HepG2 (cell line): ENCODE results near the gene COPE.

Experiments
- EED ChIP-seq: sonication (generic); formaldehyde crosslinking; IDR thresholded peaks from 2 replicates; pipeline ENCODE4 v1.5.0; 2020; ENCODE audit warnings: mild to moderate bottlenecking, missing genetic modification reagents
- JUNB ChIP-seq: sonication (generic); formaldehyde crosslinking; IDR thresholded peaks from 2 replicates; pipeline ENCODE4 v1.8.0; 2022; ENCODE audit warnings: missing genetic modification reagents, mild to moderate bottlenecking, borderline replicate concordance
- RBM22 ChIP-seq: fragments of 200-400 bp; formaldehyde crosslinking; optimal IDR thresholded peaks from 2 replicates; pipeline ENCODE3; 2017; ENCODE audit warnings: mild to moderate bottlenecking, low read length, moderate library complexity
- ZBTB1 ChIP-seq: sonication (generic); formaldehyde crosslinking; IDR thresholded peaks from 2 replicates; pipeline ENCODE4 v1.4.0; 2020; ENCODE audit warnings: missing genetic modification reagents, borderline replicate concordance
- ZNF501 ChIP-seq: sonication (generic); formaldehyde crosslinking; IDR thresholded peaks from 2 replicates; pipeline ENCODE4 v1.5.1; 2020; ENCODE audit warnings: mild to moderate bottlenecking, moderate library complexity, missing genetic modification reagents
- ZNF557 ChIP-seq: sonication (generic); formaldehyde crosslinking; IDR thresholded peaks from 2 replicates; pipeline ENCODE4 v1.4.0; 2020; ENCODE audit warnings: missing genetic modification reagents
- ZNF589 ChIP-seq: sonication (generic); formaldehyde crosslinking; conservative IDR thresholded peaks from 2 replicates; pipeline ENCODE4 v1.8.0; 2022; ENCODE audit warnings: mild to moderate bottlenecking, moderate library complexity, missing genetic modification reagents
- TF ChIP-seq, protein P1 (sequence below): sonication (generic); formaldehyde crosslinking; IDR thresholded peaks from 2 replicates; pipeline ENCODE4 v1.4.0; 2020; ENCODE audit warnings: missing genetic modification reagents, mild to moderate bottlenecking, borderline replicate concordance
- TF ChIP-seq, protein P2 (sequence below): fragments of 450-650 bp; IDR thresholded peaks from 2 replicates; pipeline ENCODE4 v1.6.1; 2017; ENCODE audit warnings: mild to moderate bottlenecking
- TF ChIP-seq, protein P3 (sequence below): sonication (generic); formaldehyde crosslinking; IDR thresholded peaks from 2 replicates; pipeline ENCODE4 v1.5.0; 2020; ENCODE audit warnings: mild to moderate bottlenecking, missing genetic modification reagents, moderate library complexity
- TF ChIP-seq, protein P4 (sequence below): sonication (generic); formaldehyde crosslinking; IDR thresholded peaks from 2 replicates; pipeline ENCODE4 v1.4.0; 2020; ENCODE audit warnings: missing genetic modification reagents
- TF ChIP-seq, protein P5 (sequence below): IDR thresholded peaks from 2 replicates; pipeline ENCODE4 v1.6.1; 2012; ENCODE audit warnings: low read length, improper control_type of control experiment

DNA sequence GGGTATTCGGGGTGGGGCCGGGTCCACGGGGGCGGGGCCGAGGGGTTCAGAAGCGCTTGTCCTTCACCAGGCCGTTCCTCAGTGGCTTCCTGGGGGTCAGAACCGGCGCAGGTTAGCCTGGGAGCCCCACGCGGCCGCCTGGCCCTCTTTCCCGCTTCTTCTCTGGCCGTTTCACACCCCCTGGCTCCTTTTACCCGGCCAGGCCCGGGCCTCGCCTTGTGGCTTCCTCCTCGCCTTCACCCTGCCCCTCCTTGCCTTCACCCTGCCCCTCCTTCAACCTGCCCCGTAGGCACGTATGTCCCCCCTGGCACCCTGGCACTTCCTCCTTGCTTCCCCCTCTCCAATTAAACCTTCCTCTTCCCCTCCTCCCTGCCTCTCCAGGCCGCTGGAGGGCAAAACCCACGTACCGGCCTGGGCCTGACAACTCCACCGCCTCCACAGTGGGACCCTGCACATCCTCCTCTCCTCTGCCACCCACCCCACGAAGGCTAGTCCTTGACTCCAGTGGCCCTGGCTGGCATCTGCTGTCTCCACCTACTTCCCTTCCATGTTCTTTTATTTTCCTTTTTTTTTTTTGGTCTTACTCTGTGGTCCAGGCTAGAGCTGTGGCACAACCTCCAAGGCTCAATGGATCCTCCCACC lies 48.5 kb downstream of the COPE start:
- TF ChIP-seq ZNF557 (CRISPR knock-in tag) (no peak), JUNB (no peak), ZBTB1 (no peak), ZNF501 (no peak), EED (no peak), RBM22 (no peak), ZNF589 (CRISPR knock-in tag) (no peak)
- TF ChIP-seq, protein P1, sequence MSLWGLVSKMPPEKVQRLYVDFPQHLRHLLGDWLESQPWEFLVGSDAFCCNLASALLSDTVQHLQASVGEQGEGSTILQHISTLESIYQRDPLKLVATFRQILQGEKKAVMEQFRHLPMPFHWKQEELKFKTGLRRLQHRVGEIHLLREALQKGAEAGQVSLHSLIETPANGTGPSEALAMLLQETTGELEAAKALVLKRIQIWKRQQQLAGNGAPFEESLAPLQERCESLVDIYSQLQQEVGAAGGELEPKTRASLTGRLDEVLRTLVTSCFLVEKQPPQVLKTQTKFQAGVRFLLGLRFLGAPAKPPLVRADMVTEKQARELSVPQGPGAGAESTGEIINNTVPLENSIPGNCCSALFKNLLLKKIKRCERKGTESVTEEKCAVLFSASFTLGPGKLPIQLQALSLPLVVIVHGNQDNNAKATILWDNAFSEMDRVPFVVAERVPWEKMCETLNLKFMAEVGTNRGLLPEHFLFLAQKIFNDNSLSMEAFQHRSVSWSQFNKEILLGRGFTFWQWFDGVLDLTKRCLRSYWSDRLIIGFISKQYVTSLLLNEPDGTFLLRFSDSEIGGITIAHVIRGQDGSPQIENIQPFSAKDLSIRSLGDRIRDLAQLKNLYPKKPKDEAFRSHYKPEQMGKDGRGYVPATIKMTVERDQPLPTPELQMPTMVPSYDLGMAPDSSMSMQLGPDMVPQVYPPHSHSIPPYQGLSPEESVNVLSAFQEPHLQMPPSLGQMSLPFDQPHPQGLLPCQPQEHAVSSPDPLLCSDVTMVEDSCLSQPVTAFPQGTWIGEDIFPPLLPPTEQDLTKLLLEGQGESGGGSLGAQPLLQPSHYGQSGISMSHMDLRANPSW (CRISPR knock-in tag): no peak
- TF ChIP-seq, protein P2, sequence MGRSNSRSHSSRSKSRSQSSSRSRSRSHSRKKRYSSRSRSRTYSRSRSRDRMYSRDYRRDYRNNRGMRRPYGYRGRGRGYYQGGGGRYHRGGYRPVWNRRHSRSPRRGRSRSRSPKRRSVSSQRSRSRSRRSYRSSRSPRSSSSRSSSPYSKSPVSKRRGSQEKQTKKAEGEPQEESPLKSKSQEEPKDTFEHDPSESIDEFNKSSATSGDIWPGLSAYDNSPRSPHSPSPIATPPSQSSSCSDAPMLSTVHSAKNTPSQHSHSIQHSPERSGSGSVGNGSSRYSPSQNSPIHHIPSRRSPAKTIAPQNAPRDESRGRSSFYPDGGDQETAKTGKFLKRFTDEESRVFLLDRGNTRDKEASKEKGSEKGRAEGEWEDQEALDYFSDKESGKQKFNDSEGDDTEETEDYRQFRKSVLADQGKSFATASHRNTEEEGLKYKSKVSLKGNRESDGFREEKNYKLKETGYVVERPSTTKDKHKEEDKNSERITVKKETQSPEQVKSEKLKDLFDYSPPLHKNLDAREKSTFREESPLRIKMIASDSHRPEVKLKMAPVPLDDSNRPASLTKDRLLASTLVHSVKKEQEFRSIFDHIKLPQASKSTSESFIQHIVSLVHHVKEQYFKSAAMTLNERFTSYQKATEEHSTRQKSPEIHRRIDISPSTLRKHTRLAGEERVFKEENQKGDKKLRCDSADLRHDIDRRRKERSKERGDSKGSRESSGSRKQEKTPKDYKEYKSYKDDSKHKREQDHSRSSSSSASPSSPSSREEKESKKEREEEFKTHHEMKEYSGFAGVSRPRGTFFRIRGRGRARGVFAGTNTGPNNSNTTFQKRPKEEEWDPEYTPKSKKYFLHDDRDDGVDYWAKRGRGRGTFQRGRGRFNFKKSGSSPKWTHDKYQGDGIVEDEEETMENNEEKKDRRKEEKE: no peak
- TF ChIP-seq, protein P3, sequence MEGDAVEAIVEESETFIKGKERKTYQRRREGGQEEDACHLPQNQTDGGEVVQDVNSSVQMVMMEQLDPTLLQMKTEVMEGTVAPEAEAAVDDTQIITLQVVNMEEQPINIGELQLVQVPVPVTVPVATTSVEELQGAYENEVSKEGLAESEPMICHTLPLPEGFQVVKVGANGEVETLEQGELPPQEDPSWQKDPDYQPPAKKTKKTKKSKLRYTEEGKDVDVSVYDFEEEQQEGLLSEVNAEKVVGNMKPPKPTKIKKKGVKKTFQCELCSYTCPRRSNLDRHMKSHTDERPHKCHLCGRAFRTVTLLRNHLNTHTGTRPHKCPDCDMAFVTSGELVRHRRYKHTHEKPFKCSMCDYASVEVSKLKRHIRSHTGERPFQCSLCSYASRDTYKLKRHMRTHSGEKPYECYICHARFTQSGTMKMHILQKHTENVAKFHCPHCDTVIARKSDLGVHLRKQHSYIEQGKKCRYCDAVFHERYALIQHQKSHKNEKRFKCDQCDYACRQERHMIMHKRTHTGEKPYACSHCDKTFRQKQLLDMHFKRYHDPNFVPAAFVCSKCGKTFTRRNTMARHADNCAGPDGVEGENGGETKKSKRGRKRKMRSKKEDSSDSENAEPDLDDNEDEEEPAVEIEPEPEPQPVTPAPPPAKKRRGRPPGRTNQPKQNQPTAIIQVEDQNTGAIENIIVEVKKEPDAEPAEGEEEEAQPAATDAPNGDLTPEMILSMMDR (CRISPR knock-in tag): no peak
- TF ChIP-seq, protein P4, sequence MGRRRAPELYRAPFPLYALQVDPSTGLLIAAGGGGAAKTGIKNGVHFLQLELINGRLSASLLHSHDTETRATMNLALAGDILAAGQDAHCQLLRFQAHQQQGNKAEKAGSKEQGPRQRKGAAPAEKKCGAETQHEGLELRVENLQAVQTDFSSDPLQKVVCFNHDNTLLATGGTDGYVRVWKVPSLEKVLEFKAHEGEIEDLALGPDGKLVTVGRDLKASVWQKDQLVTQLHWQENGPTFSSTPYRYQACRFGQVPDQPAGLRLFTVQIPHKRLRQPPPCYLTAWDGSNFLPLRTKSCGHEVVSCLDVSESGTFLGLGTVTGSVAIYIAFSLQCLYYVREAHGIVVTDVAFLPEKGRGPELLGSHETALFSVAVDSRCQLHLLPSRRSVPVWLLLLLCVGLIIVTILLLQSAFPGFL (CRISPR knock-in tag): no peak
- TF ChIP-seq, protein P5, sequence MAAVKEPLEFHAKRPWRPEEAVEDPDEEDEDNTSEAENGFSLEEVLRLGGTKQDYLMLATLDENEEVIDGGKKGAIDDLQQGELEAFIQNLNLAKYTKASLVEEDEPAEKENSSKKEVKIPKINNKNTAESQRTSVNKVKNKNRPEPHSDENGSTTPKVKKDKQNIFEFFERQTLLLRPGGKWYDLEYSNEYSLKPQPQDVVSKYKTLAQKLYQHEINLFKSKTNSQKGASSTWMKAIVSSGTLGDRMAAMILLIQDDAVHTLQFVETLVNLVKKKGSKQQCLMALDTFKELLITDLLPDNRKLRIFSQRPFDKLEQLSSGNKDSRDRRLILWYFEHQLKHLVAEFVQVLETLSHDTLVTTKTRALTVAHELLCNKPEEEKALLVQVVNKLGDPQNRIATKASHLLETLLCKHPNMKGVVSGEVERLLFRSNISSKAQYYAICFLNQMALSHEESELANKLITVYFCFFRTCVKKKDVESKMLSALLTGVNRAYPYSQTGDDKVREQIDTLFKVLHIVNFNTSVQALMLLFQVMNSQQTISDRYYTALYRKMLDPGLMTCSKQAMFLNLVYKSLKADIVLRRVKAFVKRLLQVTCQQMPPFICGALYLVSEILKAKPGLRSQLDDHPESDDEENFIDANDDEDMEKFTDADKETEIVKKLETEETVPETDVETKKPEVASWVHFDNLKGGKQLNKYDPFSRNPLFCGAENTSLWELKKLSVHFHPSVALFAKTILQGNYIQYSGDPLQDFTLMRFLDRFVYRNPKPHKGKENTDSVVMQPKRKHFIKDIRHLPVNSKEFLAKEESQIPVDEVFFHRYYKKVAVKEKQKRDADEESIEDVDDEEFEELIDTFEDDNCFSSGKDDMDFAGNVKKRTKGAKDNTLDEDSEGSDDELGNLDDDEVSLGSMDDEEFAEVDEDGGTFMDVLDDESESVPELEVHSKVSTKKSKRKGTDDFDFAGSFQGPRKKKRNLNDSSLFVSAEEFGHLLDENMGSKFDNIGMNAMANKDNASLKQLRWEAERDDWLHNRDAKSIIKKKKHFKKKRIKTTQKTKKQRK: no peak
